ENCODE results near the gene TRAF3. TPM values are rescaled to one million over a fixed set of nuclear protein-coding genes. Genes with fewer than 3 reads are reported as not detected.

Gene TRAF3
- total and polyA plus RNA-seq, 4 donors = 3.4 to 32.6 (median 11.5) TPM

Other genes starting within 250 kb of the TRAF3 start
- gene RCOR1, start 184.8 kb upstream of the TRAF3 start, total RNA-seq = 10 to 100 TPM; 14.5 to 24.1 TPM
- 1 to 10 TPM; 3.1 to 4.9 TPM for gene RCOR1, start 184.8 kb upstream of the TRAF3 start, polyA plus RNA-seq
- gene AMN, start 145.2 kb downstream of the TRAF3 start, total RNA-seq = under 1 TPM; 0.16 to 0.48 TPM
- 1 to 10 TPM in 1 of 2 donors, under 1 TPM in 1; 0.20 to 8.8 TPM for gene AMN, start 145.2 kb downstream of the TRAF3 start, polyA plus RNA-seq

Data from aorta (tissue), 4 donors.